K562 (cell line): ENCODE measurements around the gene TUBB6.

ENCODE experiments used
- BMI1 ChIP-seq: fragments of 150-350 bp; IDR thresholded peaks from 2 replicates; pipeline ENCODE4 v1.6.1; 2014; ENCODE audit warnings: low read length
- EP300 ChIP-seq: IDR thresholded peaks from 2 replicates; pipeline ENCODE4 v1.6.1; 2012; ENCODE audit warnings: low read length, improper control_type of control experiment
- ETV5 ChIP-seq: sonication (generic); formaldehyde crosslinking; IDR thresholded peaks from 2 replicates; pipeline ENCODE4 v1.4.0; 2020; ENCODE audit warnings: low read depth, mild to moderate bottlenecking, missing genetic modification reagents
- EZH2 ChIP-seq: IDR thresholded peaks from 2 replicates; pipeline ENCODE4 v1.6.1; 2012; ENCODE audit warnings: low read depth, mild to moderate bottlenecking, inconsistent platforms, low read length, borderline replicate concordance
- FOXM1 ChIP-seq, 2 experiments: fragments of 450-650 bp in 1 of 2; sonication (generic) in 1 of 2; formaldehyde crosslinking in 1 of 2; IDR thresholded peaks; 2 replicates each; pipeline versions ENCODE4 v1.6.1 to v1.9.0; 2017 to 2022; ENCODE audit warnings: low read depth in 2 of 2, mild to moderate bottlenecking in 2 of 2, missing genetic modification reagents in 1 of 2, moderate library complexity in 1 of 2
- THAP7 ChIP-seq: fragments of 250-450 bp; sonication (Bioruptor Pico); IDR thresholded peaks from 2 replicates; pipeline ENCODE4 v1.5.0; 2021
- TF ChIP-seq, protein P1 (sequence below): sonication (generic); formaldehyde crosslinking; IDR thresholded peaks from 2 replicates; pipeline ENCODE4 v1.4.0; 2020; ENCODE audit warnings: mild to moderate bottlenecking, missing genetic modification reagents
- TF ChIP-seq, protein P2 (sequence below), 3 experiments: IDR thresholded peaks in 2 of 3; conservative IDR thresholded peaks in 1 of 3; 2 replicates each; pipeline ENCODE4 v1.5.1; 2011 to 2012; ENCODE audit warnings: low read length in 3 of 3, mild to moderate bottlenecking in 3 of 3, control low read depth in 2 of 3, improper control_type of control experiment in 1 of 3, inconsistent platforms in 1 of 3, low read depth in 1 of 3, mixed read lengths in 1 of 3, moderate library complexity in 1 of 3; ENCODE audit not compliant: insufficient read depth in 2 of 3

DNA sequence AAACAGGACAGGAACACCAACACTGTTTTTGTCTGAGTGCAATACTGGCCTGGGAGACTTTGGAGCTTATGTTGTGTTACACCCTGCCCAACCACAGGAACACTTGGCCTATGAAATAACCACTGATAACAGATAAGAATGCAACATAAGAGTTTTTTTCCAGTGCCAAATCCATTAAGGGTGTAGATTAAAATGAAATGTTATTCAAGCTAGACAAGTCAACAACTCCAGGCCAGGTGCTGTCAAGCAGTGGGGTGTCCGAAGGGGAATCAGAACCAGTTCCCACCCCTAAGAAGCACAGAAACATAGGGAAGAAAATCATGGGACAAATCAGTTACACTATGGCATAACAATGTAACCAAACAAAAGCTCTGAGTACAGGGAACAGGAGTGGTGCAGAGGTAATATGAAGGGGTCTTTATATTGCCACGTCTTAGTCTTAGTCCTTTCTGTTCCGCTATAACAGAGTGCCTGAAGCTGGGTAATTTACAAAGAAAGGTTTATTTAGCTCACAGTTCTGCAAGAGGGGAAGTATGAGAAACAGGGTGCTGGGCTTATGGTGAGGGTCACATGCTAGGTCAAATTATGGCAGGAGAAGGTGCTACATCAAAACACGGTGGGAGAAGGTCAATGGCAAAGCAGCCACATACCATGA lies 65.2 kb downstream of the TUBB6 start:
- no peak for TF ChIP-seq EZH2
- TF ChIP-seq EP300: no peak
- TF ChIP-seq, protein P1, sequence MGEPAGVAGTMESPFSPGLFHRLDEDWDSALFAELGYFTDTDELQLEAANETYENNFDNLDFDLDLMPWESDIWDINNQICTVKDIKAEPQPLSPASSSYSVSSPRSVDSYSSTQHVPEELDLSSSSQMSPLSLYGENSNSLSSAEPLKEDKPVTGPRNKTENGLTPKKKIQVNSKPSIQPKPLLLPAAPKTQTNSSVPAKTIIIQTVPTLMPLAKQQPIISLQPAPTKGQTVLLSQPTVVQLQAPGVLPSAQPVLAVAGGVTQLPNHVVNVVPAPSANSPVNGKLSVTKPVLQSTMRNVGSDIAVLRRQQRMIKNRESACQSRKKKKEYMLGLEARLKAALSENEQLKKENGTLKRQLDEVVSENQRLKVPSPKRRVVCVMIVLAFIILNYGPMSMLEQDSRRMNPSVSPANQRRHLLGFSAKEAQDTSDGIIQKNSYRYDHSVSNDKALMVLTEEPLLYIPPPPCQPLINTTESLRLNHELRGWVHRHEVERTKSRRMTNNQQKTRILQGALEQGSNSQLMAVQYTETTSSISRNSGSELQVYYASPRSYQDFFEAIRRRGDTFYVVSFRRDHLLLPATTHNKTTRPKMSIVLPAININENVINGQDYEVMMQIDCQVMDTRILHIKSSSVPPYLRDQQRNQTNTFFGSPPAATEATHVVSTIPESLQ: no peak
- TF ChIP-seq ETV5 (CRISPR knock-in tag): no peak
- no peak for TF ChIP-seq BMI1
- TF ChIP-seq, protein P2, sequence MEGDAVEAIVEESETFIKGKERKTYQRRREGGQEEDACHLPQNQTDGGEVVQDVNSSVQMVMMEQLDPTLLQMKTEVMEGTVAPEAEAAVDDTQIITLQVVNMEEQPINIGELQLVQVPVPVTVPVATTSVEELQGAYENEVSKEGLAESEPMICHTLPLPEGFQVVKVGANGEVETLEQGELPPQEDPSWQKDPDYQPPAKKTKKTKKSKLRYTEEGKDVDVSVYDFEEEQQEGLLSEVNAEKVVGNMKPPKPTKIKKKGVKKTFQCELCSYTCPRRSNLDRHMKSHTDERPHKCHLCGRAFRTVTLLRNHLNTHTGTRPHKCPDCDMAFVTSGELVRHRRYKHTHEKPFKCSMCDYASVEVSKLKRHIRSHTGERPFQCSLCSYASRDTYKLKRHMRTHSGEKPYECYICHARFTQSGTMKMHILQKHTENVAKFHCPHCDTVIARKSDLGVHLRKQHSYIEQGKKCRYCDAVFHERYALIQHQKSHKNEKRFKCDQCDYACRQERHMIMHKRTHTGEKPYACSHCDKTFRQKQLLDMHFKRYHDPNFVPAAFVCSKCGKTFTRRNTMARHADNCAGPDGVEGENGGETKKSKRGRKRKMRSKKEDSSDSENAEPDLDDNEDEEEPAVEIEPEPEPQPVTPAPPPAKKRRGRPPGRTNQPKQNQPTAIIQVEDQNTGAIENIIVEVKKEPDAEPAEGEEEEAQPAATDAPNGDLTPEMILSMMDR (IDR thresholded peaks at IDR 0.05 in 2 of 3, conservative IDR thresholded peaks at IDR 0.05 in 1 of 3; ENCODE audit: insufficient read depth in 2 of 3, low read depth in 1 of 3, low read length in 3 of 3): no peak
- TF ChIP-seq THAP7: no peak
- TF ChIP-seq FOXM1 (IDR thresholded peaks at IDR 0.05; ENCODE audit: low read depth): no peak
- no peak for TF ChIP-seq FOXM1 (CRISPR knock-in tag; IDR thresholded peaks at IDR 0.05; ENCODE audit: low read depth)
